ENCODE data around the gene IL11. TPM values are rescaled to one million over a fixed set of nuclear protein-coding genes. Genes with fewer than 3 reads are reported as not detected.
"Not testable (repeated sequence)": the region's sequence is repeated elsewhere in the genome, so short reads cannot be mapped to it uniquely, and the experiment has no call there.

Gene IL11
- total and polyA plus RNA-seq, 2 of the 13 experiments (the other 11 are each of a cell fraction or from before 2014, with no cell fraction given), result 2.5 to 2.9 TPM

DNA sequence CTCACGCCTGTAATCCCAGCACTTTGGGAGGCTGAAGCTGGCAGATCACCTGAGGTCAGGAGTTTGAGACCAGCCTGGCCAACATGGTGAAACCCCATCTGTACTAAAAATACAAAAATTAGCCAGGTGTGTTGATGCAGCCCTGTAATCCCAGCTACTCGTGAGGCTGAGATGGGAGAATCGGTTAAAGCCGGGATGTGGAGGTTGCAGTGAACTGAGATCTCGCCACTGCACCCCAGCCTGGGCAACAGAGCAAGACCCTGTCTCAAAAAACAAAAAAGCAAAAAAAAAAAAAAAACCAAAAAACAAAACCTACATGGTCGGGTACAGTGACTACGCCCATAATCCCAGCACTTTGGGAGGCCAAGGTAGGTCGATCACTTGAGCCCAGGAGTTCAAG, 38.9 kb upstream of the IL11 start:
- ATAC-seq; H3K27ac ChIP-seq (ENCODE audit: extremely low read length, insufficient read depth, low read length); H3K4me3 ChIP-seq (replicated peaks in 1 of 3; ENCODE audit: insufficient read depth in 1 of 3, low read depth in 2 of 3, low read length in 3 of 3); H4K20me1 ChIP-seq (ENCODE audit: insufficient read depth, low read length); BruUV-seq (replicated peaks); H3K27me3 ChIP-seq (ENCODE audit: control insufficient read depth in 1 of 2, insufficient read depth in 2 of 2, low read length in 2 of 2); DNase-seq (ENCODE audit: low spot score); H2AFZ ChIP-seq (ENCODE audit: low read length); H3K36me3 ChIP-seq (replicated peaks in 1 of 2; ENCODE audit: control insufficient read depth in 1 of 2, insufficient read depth in 2 of 2, low read length in 2 of 2); H3K4me2 ChIP-seq (ENCODE audit: low read depth, low read length); intact Hi-C loops (cut with micrococcal nuclease; ENCODE audit: unreplicated experiment); H3K9ac ChIP-seq (ENCODE audit: insufficient read depth, low read depth, low read length); H3K9me3 ChIP-seq (ENCODE audit: low read length); CTCF ChIA-PET (ENCODE audit: low intra/inter-chr PET ratio, low total read pairs); FAIRE-seq: not testable (repeated sequence)
- peak; percentile 47; the same call in 1 of the 2 replicates for TF ChIP-seq ZNF121 (CRISPR knock-in tag; IDR thresholded peaks at IDR 0.05)
- peaks cover 26% of the 10 kb centered on the region for H3K4me1 ChIP-seq (ENCODE audit: insufficient read depth, low read length)
- in situ Hi-C loops (cut with HindIII; ENCODE audit: extremely low pct_ligation_motif_present, low pct_unique_long_range_greater_than_20kb), result loop anchor here (5.0 kb wide), 1 partner anchor 262 kb away; the partner anchor contains the start of gene TNNT1
- WGBS (ENCODE audit: low lambda C conversion rate), result 71% methylated on average over 8 of the region's 8 CpGs
- H3K79me2 ChIP-seq (ENCODE audit: insufficient read depth, low read length), result peaks cover 16% of the 10 kb centered on the region
- POLR2A ChIA-PET, result interaction anchor here (1.0 kb wide), 1 partner anchor 129 kb away, joined by 3 read pairs; the partner anchor contains the start of gene HSPBP1

DNA sequence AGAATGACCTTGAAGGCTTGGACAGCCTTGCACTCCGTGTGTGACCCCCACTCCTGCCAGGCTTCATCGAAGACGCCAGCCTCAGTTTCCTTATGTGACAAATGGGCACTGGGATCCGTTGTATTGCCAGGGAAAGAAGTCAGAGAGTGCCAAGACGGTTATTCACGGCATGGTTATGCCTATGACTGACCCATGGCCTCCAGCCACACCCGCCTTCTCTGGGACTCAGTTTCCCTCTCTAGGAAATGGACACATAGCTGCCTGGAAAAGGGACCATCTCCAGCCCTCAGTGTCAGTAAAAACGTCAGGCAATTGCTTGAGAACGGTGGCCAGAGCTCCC, 38.2 kb upstream of the IL11 start:
- intact Hi-C loops (cut with micrococcal nuclease; ENCODE audit: unreplicated experiment), result no loop called here
- peaks cover 0 to 5% of the 10 kb centered on the region in 2 experiments; a peak in 1 of 5 replicates for H3K27me3 ChIP-seq (ENCODE audit: control insufficient read depth in 1 of 2, insufficient read depth in 2 of 2, low read length in 2 of 2)
- no peak overlapping the region for H3K9ac ChIP-seq (ENCODE audit: insufficient read depth, low read depth, low read length)
- H2AFZ ChIP-seq (ENCODE audit: low read length), result no peak overlapping the region
- in situ Hi-C loops (cut with HindIII; ENCODE audit: extremely low pct_ligation_motif_present, low pct_unique_long_range_greater_than_20kb), result loop anchor here (5.0 kb wide), 1 partner anchor 261 kb away; the partner anchor contains the start of gene TNNT1
- peaks cover 6 to 13% of the 10 kb centered on the region in 2 experiments; a peak in 4 of 5 replicates for H3K36me3 ChIP-seq (replicated peaks in 1 of 2; ENCODE audit: control insufficient read depth in 1 of 2, insufficient read depth in 2 of 2, low read length in 2 of 2)
- no peaks in the 10 kb centered on the region for H4K20me1 ChIP-seq (ENCODE audit: insufficient read depth, low read length)
- H3K4me2 ChIP-seq (ENCODE audit: low read depth, low read length), result peak overlapping the region; percentile 57; the same call in 1 of the 2 replicates
- H3K4me3 ChIP-seq (replicated peaks in 1 of 3; ENCODE audit: insufficient read depth in 1 of 3, low read depth in 2 of 3, low read length in 3 of 3), result peak overlapping the region in 1 of 3 experiments; percentile 83; a peak in 2 of 6 replicates
- ChIA-PET POLR2A (no interaction called here), CTCF (ENCODE audit: low intra/inter-chr PET ratio, low total read pairs) (no interaction called here)
- FAIRE-seq, result no peak
- H3K79me2 ChIP-seq (ENCODE audit: insufficient read depth, low read length), result peaks cover 16% of the 10 kb centered on the region
- no peak for DNase-seq (ENCODE audit: low spot score)
- ATAC-seq, result no peak
- H3K9me3 ChIP-seq (ENCODE audit: low read length), result no peaks in the 10 kb centered on the region
- BruUV-seq (replicated peaks), result no TSS peak
- H3K27ac ChIP-seq (ENCODE audit: extremely low read length, insufficient read depth, low read length), result peak overlapping the region; percentile 61
- 80% methylated on average over 9 of the region's 9 CpGs for WGBS (ENCODE audit: low lambda C conversion rate)
- peaks cover 26% of the 10 kb centered on the region for H3K4me1 ChIP-seq (ENCODE audit: insufficient read depth, low read length)
- TF ChIP-seq ZNF34 (CRISPR knock-in tag; IDR thresholded peaks at IDR 0.05; ENCODE audit: borderline replicate concordance), result no peak
- TF ChIP-seq ZNF790 (CRISPR knock-in tag; IDR thresholded peaks at IDR 0.05; ENCODE audit: borderline replicate concordance), result no peak
- TF ChIP-seq KAT7 (CRISPR knock-in tag; IDR thresholded peaks at IDR 0.05; ENCODE audit: borderline replicate concordance), result no peak
- TF ChIP-seq EHMT2 (IDR thresholded peaks at IDR 0.05; ENCODE audit: borderline replicate concordance, low read depth, low read length), result peak; percentile 67; the same call in 1 of the 2 replicates
- TF ChIP-seq ELF4 (CRISPR knock-in tag; IDR thresholded peaks at IDR 0.05; ENCODE audit: borderline replicate concordance), result no peak
- TF ChIP-seq, protein P1, sequence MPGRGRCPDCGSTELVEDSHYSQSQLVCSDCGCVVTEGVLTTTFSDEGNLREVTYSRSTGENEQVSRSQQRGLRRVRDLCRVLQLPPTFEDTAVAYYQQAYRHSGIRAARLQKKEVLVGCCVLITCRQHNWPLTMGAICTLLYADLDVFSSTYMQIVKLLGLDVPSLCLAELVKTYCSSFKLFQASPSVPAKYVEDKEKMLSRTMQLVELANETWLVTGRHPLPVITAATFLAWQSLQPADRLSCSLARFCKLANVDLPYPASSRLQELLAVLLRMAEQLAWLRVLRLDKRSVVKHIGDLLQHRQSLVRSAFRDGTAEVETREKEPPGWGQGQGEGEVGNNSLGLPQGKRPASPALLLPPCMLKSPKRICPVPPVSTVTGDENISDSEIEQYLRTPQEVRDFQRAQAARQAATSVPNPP (CRISPR knock-in tag; IDR thresholded peaks at IDR 0.05), result no peak
- TF ChIP-seq, protein P2, sequence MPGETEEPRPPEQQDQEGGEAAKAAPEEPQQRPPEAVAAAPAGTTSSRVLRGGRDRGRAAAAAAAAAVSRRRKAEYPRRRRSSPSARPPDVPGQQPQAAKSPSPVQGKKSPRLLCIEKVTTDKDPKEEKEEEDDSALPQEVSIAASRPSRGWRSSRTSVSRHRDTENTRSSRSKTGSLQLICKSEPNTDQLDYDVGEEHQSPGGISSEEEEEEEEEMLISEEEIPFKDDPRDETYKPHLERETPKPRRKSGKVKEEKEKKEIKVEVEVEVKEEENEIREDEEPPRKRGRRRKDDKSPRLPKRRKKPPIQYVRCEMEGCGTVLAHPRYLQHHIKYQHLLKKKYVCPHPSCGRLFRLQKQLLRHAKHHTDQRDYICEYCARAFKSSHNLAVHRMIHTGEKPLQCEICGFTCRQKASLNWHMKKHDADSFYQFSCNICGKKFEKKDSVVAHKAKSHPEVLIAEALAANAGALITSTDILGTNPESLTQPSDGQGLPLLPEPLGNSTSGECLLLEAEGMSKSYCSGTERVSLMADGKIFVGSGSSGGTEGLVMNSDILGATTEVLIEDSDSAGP (CRISPR knock-in tag; IDR thresholded peaks at IDR 0.05; ENCODE audit: borderline replicate concordance), result peak; percentile 12; the same call in 1 of the 2 replicates
- 0 out of 2 replicates have a peak, but pooled peaks have one; percentile 28 for TF ChIP-seq ZNF747 (CRISPR knock-in tag; IDR thresholded peaks at IDR 0.05; ENCODE audit: borderline replicate concordance)
- no peak for TF ChIP-seq HNRNPLL (IDR thresholded peaks at IDR 0.05; ENCODE audit: low read depth, low read length, poor library complexity, severe bottlenecking)
- TF ChIP-seq, protein P3, sequence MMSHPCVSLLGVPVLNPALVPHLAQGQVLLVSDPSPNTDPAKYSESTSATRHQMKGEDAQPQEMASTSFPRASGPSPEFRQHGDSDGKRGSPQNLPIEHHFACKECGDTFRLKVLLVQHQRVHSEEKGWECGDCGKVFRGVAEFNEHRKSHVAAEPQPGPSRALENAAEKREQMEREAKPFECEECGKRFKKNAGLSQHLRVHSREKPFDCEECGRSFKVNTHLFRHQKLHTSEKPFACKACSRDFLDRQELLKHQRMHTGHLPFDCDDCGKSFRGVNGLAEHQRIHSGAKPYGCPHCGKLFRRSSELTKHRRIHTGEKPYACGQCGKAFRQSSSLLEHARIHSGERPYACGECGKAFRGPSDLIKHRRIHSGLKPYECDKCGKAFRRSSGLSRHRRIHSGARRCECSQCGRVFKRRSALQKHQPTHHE (CRISPR knock-in tag; IDR thresholded peaks at IDR 0.05; ENCODE audit: borderline replicate concordance), result no peak
- peak; percentile 2; the same call in 1 of the 2 replicates for TF ChIP-seq SMAD1 (CRISPR knock-in tag; IDR thresholded peaks at IDR 0.05; ENCODE audit: borderline replicate concordance, low read depth)
- 0 out of 2 replicates have a peak, but pooled peaks have one; percentile 14 for TF ChIP-seq ZSCAN21 (CRISPR knock-in tag; IDR thresholded peaks at IDR 0.05; ENCODE audit: borderline replicate concordance)
